SK-N-SH treated with all-trans-retinoic acid at 6 μM for 48 hours (cell line): Measurements from ENCODE around the gene WDR31.

ENCODE experiments used
- ATAC-seq: fragments of 200-7000 bp; cut with Tn5 transposase; 3 replicates; pipeline ENCODE4 v1.9.1; 2020; ENCODE audit warnings: mild to moderate bottlenecking, moderate library complexity
- ARNTL ChIP-seq: fragments of 450-650 bp; formaldehyde crosslinking; IDR thresholded peaks from 2 replicates; pipeline ENCODE4 v1.5.0; 2020; ENCODE audit warnings: low read depth, mild to moderate bottlenecking, moderate library complexity, borderline replicate concordance
- BACH2 ChIP-seq: fragments of 250-450 bp; sonication (Bioruptor Pico); IDR thresholded peaks from 2 replicates; pipeline ENCODE4 v1.9.0; 2021; ENCODE audit warnings: mild to moderate bottlenecking, borderline replicate concordance
- CREB5 ChIP-seq: fragments of 250-450 bp; sonication (Bioruptor Pico); IDR thresholded peaks from 2 replicates; pipeline ENCODE4 v1.5.1; 2020; ENCODE audit warnings: low read depth, mild to moderate bottlenecking, moderate library complexity
- CSDC2 ChIP-seq: fragments of 250-450 bp; sonication (Bioruptor Pico); IDR thresholded peaks from 2 replicates; pipeline ENCODE4 v1.5.0; 2020; ENCODE audit warnings: mild to moderate bottlenecking, moderate library complexity
- ESRRG ChIP-seq: fragments of 250-450 bp; sonication (Bioruptor Pico); IDR thresholded peaks from 2 replicates; pipeline ENCODE4 v1.6.1; 2021; ENCODE audit warnings: mild to moderate bottlenecking
- GLIS3 ChIP-seq: fragments of 250-450 bp; sonication (Bioruptor Pico); IDR thresholded peaks from 2 replicates; pipeline ENCODE4 v1.5.0; 2020; ENCODE audit warnings: mild to moderate bottlenecking, moderate library complexity
- ISL1 ChIP-seq: fragments of 250-450 bp; sonication (Bioruptor Pico); IDR thresholded peaks from 2 replicates; pipeline ENCODE4 v2.1.2; 2022; ENCODE audit warnings: mild to moderate bottlenecking, moderate library complexity
- OSR1 ChIP-seq: fragments of 250-450 bp; sonication (Bioruptor Pico); IDR thresholded peaks from 2 replicates; pipeline ENCODE4 v1.8.0; 2022; ENCODE audit warnings: moderate library complexity, mild to moderate bottlenecking, inconsistent platforms
- PATZ1 ChIP-seq: fragments of 250-450 bp; sonication (Bioruptor Pico); IDR thresholded peaks from 2 replicates; pipeline ENCODE4 v1.8.0; 2020; ENCODE audit warnings: mild to moderate bottlenecking, moderate library complexity, borderline replicate concordance
- POU6F1 ChIP-seq: fragments of 250-450 bp; sonication (Bioruptor Pico); IDR thresholded peaks from 2 replicates; pipeline ENCODE4 v1.8.0; 2021; ENCODE audit warnings: low read depth, mild to moderate bottlenecking, moderate library complexity, borderline replicate concordance
- PPARA ChIP-seq: fragments of 250-450 bp; sonication (Bioruptor Pico); IDR thresholded peaks from 2 replicates; pipeline ENCODE4 v1.5.0; 2020; ENCODE audit warnings: mild to moderate bottlenecking, borderline replicate concordance
- RARB ChIP-seq: fragments of 250-450 bp; sonication (Bioruptor Pico); IDR thresholded peaks from 2 replicates; pipeline ENCODE4 v1.8.0; 2021; ENCODE audit warnings: mild to moderate bottlenecking, moderate library complexity
- SNAI2 ChIP-seq: fragments of 250-450 bp; sonication (Bioruptor Pico); IDR thresholded peaks from 2 replicates; pipeline ENCODE4 v1.5.0; 2020; ENCODE audit warnings: mild to moderate bottlenecking, moderate library complexity
- TCF4 ChIP-seq: fragments of 250-450 bp; sonication (Bioruptor Pico); IDR thresholded peaks from 2 replicates; pipeline ENCODE4 v1.8.0; 2021; ENCODE audit warnings: mild to moderate bottlenecking, moderate library complexity, borderline replicate concordance
- TOX ChIP-seq: fragments of 250-450 bp; sonication (Bioruptor Pico); IDR thresholded peaks from 2 replicates; pipeline ENCODE4 v1.8.0; 2021; ENCODE audit warnings: mild to moderate bottlenecking, moderate library complexity, borderline replicate concordance
- TSHZ2 ChIP-seq: fragments of 250-450 bp; sonication (Bioruptor Pico); IDR thresholded peaks from 2 replicates; pipeline ENCODE4 v1.5.0; 2020; ENCODE audit warnings: mild to moderate bottlenecking, moderate library complexity
- ZNF565 ChIP-seq: fragments of 450-650 bp; formaldehyde crosslinking; conservative IDR thresholded peaks from 2 replicates; pipeline ENCODE4 v1.5.0; 2020; ENCODE audit warnings: low read depth, mild to moderate bottlenecking, moderate library complexity
- ZNF70 ChIP-seq: fragments of 450-650 bp; formaldehyde crosslinking; IDR thresholded peaks from 2 replicates; pipeline ENCODE4 v1.5.0; 2020; ENCODE audit warnings: mild to moderate bottlenecking, moderate library complexity
- ZNF8 ChIP-seq: fragments of 450-650 bp; formaldehyde crosslinking; IDR thresholded peaks from 2 replicates; pipeline ENCODE4 v1.5.0; 2020; ENCODE audit warnings: mild to moderate bottlenecking, moderate library complexity

Gene WDR31

GRCh38 chr9:113281356-113281755, 58.7 kb downstream of the WDR31 start:
- TF ChIP-seq RARB (CRISPR knock-in tag), result no peak
- TF ChIP-seq GLIS3 (CRISPR knock-in tag), result no peak
- TF ChIP-seq PPARA (CRISPR knock-in tag), result no peak
- no peak for TF ChIP-seq TOX
- TF ChIP-seq POU6F1 (CRISPR knock-in tag), result no peak
- TF ChIP-seq PATZ1 (CRISPR knock-in tag), result no peak
- TF ChIP-seq ZNF565, result no peak
- TF ChIP-seq ZNF70, result no peak
- TF ChIP-seq ZNF8 (CRISPR knock-in tag), result no peak
- no peak for ATAC-seq

- no peak for ATAC-seq
- TF ChIP-seq TSHZ2 (CRISPR knock-in tag), result no peak
- TF ChIP-seq TCF4 (CRISPR knock-in tag), result no peak
- no peak for TF ChIP-seq ZNF70
- no peak for TF ChIP-seq ARNTL (CRISPR knock-in tag)
- no peak for TF ChIP-seq RARB (CRISPR knock-in tag)
- no peak for TF ChIP-seq BACH2 (CRISPR knock-in tag)
These were observed 61.2 kb downstream of the WDR31 start for GRCh38 chr9:113278840-113279239.

GRCh38 chr9:113275157-113276131, 64.6 kb downstream of the WDR31 start, which contains the start of the genes CDC26 and PRPF4:
CDC26 (minus strand) TSS chr9:113275572; CDS start chr9:113272507, 3,065 bp downstream.
PRPF4 (plus strand) TSS chr9:113275658; CDS start chr9:113275744, 86 bp downstream.
- TF ChIP-seq SNAI2 (CRISPR knock-in tag), result no peak
- peak; percentile 63; the same call in 1 of the 2 replicates for TF ChIP-seq PATZ1 (CRISPR knock-in tag)
- ATAC-seq, result peak; percentile 96

GRCh38 chr9:113274474-113275156, 65.5 kb downstream of the WDR31 start:
- TF ChIP-seq TCF4 (CRISPR knock-in tag) (no peak), GLIS3 (CRISPR knock-in tag) (no peak), CREB5 (no peak), ZNF70 (no peak), ZNF8 (CRISPR knock-in tag) (no peak), TSHZ2 (CRISPR knock-in tag) (no peak), TOX (no peak), ZNF565 (no peak), SNAI2 (CRISPR knock-in tag) (no peak), RARB (CRISPR knock-in tag) (no peak), OSR1 (CRISPR knock-in tag) (no peak), BACH2 (CRISPR knock-in tag) (no peak), ARNTL (CRISPR knock-in tag) (no peak), CSDC2 (CRISPR knock-in tag) (no peak), ESRRG (CRISPR knock-in tag) (no peak), ISL1 (CRISPR knock-in tag) (no peak), PPARA (CRISPR knock-in tag) (no peak)
- peak; percentile 26 for ATAC-seq
